GM21423 (cell line): ENCODE measurements around the gene FSIP1.

Experiments
- ATAC-seq: cut with Tn5 transposase; IDR thresholded peaks from one replicate; pipeline ENCODE4 v1.9.1; 2021; ENCODE audit warnings: mild to moderate bottlenecking, moderate library complexity; ENCODE audit not compliant: unreplicated experiment

The FSIP1 gene

DNA sequence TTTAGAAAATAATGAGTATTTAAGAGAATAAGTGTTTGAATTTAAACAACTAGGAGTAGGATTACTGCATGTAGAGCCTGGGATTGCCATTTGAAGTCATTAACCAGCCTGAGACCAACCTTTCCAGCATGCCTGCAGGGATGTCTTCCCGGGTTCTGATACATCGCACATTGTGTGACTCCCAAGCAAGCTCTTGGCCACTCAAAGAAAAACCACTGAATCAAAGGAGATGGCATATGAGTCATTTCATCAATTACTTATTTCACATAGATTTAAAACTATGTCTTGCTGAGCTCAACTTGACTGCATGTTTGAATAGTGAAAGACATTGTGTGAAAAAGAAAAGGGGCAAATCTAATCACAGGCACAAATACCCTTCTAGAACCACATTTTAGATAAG, 216.8 kb downstream of the FSIP1 start:
- no peak for ATAC-seq

DNA sequence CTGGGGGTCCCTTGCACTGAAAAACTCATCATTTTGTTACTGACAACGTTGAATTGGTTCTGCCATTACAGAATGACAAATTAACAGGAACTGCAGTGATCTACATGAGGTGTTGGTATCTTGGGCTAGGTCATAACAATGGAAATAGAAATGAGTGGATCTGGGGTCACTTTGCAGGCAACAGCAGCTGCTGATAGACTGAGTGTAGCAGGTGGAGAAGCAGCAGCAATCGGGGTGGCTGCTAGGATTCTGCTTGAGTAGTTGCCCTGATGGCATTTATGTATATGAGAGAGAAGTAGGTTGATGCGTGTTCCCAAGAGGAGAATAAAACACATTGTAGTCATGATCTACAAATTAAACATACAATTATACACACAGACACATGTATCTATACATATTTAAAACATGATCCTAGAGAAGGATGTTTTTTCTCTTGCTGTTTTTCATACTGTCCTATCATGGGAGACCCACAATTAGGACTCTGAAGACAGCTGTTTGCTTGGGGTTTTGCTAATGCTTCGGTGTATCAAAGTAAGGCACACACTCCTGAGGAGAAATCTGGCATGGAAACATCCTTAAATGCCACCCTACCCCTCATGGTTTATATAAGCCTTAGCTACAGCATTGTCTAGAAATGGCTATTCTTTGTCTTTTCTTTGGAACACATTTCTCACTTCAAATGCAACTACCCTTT, 217.5 kb downstream of the FSIP1 start:
- ATAC-seq: no peak

DNA sequence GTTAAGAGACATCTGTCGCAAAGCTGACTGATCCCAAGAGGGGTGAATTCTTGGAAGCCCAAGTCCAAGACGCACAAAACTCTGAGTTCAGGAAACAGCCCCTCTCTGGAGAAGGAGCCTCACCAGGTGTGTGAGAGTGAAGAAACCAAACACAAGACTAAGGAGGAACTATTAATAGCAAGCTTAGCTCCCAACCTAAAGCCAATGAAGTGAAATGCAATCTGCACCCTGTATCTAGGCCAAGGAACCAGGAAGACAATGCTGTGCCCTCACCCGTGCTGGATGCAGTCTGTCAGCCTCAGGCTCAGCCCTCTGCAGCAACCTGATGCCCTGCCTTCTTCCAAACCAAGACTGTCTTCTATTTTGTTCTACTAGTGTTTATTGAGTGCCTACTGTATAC, 224.2 kb downstream of the FSIP1 start:
- no peak for ATAC-seq

DNA sequence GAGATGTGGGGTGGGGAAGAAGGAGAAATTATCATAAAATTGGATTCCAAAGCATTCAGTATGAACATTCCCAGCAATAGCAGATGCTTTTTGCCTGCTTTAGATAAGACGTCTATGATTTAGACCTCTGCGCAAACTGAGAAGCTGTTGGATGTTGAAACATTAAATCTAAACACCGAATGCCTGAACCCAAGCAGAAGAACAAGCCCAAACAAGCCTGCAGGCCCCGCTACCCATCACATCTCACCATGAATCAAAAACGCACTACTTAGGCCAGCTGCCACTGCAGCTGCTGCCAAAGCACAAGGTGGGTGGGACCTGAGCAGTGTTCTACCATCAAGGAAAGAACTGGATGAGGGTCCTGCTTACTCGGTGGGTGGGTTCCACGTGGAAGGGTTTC, 226.2 kb downstream of the FSIP1 start:
- no peak for ATAC-seq

DNA sequence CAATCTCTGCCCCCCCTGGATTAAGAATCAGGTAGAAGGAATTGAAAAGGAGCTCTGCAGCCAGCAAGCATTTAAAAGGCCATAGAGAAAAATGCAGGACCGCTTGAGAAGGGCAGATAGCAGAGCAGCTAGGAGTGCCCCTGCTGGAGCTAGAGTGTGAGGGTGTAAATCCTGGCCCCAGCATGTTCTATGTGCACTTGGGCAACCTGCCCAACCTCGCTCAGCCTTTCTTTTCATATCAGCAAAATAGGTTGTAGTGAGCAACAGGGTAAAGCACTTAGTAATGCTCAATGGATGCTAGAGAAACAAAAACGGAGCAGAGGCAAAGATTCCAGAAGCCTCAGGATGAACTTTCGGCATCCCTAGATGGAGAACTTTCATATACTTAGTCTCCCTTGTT, 226.8 kb downstream of the FSIP1 start:
- ATAC-seq: no peak

- ATAC-seq: no peak
Observed at GRCh38 chr15:39554746-39555387, 227.8 kb downstream of the FSIP1 start.

DNA sequence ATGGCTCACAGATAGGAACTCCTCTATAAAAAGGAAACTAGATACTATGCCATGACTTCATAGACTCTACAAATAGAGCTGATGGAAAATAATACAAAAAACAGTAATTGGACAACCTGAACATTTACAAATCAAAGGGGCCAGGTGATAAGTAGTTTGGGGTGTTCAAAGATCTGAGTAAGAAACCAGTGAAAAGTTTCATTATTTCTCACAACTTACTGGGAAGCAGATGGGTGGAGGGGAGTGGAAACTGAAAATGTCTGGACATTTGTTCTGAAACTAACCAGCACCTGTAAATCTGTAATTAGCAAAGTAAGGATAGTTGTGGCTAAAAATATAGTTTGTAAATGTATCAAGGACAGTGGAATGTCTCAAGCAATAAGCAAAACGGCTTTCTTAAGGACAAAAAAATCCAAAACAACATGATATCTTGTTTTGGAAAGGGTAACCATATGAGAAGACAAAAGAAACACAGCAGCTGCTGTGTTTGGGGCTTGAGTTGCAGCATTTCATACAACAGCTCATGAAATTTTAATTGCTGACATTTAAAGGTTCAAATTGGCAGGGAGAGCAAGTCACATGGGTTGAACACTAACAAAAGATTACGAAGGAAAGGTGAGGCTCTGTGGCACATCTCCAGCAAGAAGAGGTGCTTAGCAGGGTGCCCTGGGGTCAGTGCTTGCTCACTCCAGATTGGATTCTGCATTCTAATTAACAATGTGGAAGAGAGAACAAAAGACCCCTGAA, 228.5 kb downstream of the FSIP1 start:
- no peak for ATAC-seq

GRCh38 chr15:39552556-39552955, 230.1 kb downstream of the FSIP1 start:
- ATAC-seq: no peak

DNA sequence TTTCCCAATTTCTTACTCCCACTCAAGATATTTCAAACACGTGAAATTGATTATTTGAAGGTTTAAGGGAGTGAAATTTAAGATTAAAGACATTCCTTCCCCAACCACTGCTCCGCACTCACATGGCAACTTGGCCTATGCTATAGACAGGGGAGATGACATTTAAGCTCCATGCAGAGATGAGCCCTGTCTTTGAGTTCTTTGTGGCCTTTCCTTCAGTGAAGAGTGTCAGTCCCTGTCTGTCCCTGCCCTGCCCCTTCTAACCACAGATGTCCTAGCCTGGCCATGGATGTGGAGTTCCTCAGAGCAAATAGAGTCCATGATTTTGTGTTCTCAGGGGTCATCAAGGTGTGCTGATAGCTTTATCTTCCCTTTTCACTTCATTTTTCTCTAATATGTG, 231.2 kb downstream of the FSIP1 start:
- no peak for ATAC-seq
